Body of pancreas (tissue), 4 donors: ENCODE results near the gene NPHP4. TPM values are rescaled to one million over a fixed set of nuclear protein-coding genes. Genes with fewer than 3 reads are reported as not detected.

ENCODE experiments used
- ATAC-seq: fragments of 150-250 bp; one replicate; pipeline ENCODE4 v1.9.1; 2016
- DNase-seq, 4 donors: peaks; one replicate each; pipeline ENCODE4 v3.0.0-alpha.2; 2019
- H3K27ac ChIP-seq, 4 donors: fragments of 200-600 bp; sonication (generic); 1 replicate in 3 of 4; 2 replicates in 1 of 4; pipeline versions ENCODE4 v1.5.1 to v1.6.1; 2016 to 2019; ENCODE audit warnings: mild to moderate bottlenecking in 1 of 4, mixed read lengths in 1 of 4, moderate library complexity in 1 of 4
- H3K27me3 ChIP-seq, 2 donors: fragments of 200-600 bp; sonication (generic); one replicate each; pipeline ENCODE4 v1.6.0; 2016; ENCODE audit warnings: mild to moderate bottlenecking in 1 of 2
- H3K36me3 ChIP-seq, 2 donors: fragments of 200-600 bp; sonication (generic); replicated peaks in 1 of 2; 2 replicates each; pipeline ENCODE4 v1.5.1; 2016; ENCODE audit warnings: low read depth in 2 of 2; ENCODE audit not compliant: insufficient read depth in 1 of 2
- H3K4me1 ChIP-seq: fragments of 200-600 bp; sonication (generic); one replicate; pipeline ENCODE4 v1.6.0; 2016
- H3K4me3 ChIP-seq, 2 donors: fragments of 200-600 bp; sonication (generic); 1 replicate in 1 of 2; 2 replicates in 1 of 2; pipeline ENCODE4 v1.5.1; 2016 to 2019
- H3K9me3 ChIP-seq, 3 donors: fragments of 200-600 bp; sonication (generic); 1 replicate in 2 of 3; 2 replicates in 1 of 3; pipeline ENCODE4 v1.5.1; 2016
- POLR2A ChIP-seq, 3 donors: fragments of 450-650 bp; IDR thresholded peaks; one replicate each; pipeline ENCODE4 v1.6.1; 2016; ENCODE audit warnings: antibody characterized with exemption in 3 of 3, mild to moderate bottlenecking in 2 of 3
- WGBS, 2 donors: methylation state at CpG; one replicate each; pipeline ENCODE4 v1.1.5; 2017; 5-methylcytosine and 5-hydroxymethylcytosine counted together
- intact Hi-C: fragments of 100-400 bp; cut with DNase I; formaldehyde crosslinking; loops from one replicate; pipeline ENCODE4 v1.15.1; 2023
- total RNA-seq, 2 donors: library from RNA; depleted of rRNA; stranded (reverse); fragments of >200 nt; gene quantifications; one replicate each; pipeline ENCODE4 v1.1.0, GENCODE V29; 2016
- TF ChIP-seq, protein P1 (sequence below), 7 experiments: fragments of 450-650 bp in 4 of 7; fragments of 200-600 bp in 3 of 7; sonication (generic) in 3 of 7; IDR thresholded peaks; one replicate each; pipeline ENCODE4 v1.5.1; 2016 to 2019; ENCODE audit warnings: antibody characterized with exemption in 7 of 7

Gene NPHP4
- total RNA-seq, 2 donors from 2014 or later = 10.4 to 48.5 TPM

DNA sequence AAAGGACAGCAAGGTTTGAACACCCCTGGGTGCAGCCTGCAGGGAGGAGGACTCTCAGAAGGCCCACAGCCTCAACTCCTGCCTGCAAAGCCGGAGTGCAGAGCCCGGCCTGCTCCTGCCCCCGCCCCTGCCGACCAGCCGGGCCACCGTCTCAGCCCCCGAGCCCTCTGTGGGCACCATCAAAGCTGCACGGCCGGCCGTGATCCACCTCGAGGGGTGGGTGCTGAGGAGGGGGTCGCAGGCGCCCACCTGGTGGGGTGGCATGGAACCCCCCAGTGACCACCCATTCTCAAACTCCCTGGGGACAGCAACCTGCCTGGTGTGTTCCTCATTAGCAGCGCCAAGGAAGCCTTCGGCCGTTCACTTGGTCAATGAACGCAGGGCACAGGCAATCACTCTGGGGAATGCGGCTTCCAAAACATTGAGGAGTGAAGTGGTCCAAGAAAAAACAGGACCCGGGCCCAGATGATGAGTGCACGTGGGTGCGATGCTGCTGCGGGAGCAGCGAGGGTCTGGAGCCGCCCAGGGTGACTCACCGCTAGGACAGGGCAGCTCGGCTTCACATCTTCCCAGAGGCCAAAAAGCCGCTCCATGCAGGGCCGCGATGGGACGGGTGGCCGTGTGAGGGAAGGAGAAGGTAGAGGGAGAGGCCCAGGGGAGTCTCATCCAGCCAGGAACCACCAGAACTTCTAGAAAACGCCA lies 157.6 kb downstream of the NPHP4 start:
- DNase-seq = no peak
- intact Hi-C loops = no loop called here
- WGBS, 2 donors = 67 to 73% methylated on average over 4 to 28 of the region's 32 CpGs

DNA sequence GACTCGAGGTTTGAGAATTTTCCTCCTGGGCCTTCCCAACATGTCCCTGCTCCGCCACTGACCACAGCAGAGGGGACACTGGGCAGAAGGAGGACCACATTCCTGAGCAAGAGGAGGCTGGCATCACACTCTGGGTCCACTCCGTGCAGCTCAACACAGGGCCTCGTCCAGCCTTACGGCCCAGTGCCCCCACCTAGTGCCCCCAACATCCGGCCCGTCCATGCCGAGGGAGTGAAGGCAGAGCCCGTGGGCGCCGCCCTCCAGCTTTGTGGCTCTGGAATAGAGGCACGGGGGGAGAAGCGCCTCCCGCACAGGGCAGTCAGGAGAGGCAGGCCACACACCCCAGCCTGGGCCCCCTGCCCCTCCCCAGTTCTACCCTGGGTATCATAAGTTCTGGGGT lies 158.3 kb downstream of the NPHP4 start:
- Histone ChIP-seq H3K9me3 (no peaks in the 10 kb centered on the region), H3K27me3 (no peaks in the 10 kb centered on the region), H3K27ac (no peak overlapping the region), H3K4me3 (no peak overlapping the region), H3K4me1 (peaks cover 14% of the 10 kb centered on the region), H3K36me3 (no peaks in the 10 kb centered on the region)
- intact Hi-C loops = no loop called here
- DNase-seq = no peak
- 73 to 76% methylated on average over 8 to 14 of the region's 14 CpGs for WGBS, 2 donors
- no peak for ATAC-seq
- TF ChIP-seq POLR2A (IDR thresholded peaks at IDR 0.05) = no peak
- TF ChIP-seq, protein P1, sequence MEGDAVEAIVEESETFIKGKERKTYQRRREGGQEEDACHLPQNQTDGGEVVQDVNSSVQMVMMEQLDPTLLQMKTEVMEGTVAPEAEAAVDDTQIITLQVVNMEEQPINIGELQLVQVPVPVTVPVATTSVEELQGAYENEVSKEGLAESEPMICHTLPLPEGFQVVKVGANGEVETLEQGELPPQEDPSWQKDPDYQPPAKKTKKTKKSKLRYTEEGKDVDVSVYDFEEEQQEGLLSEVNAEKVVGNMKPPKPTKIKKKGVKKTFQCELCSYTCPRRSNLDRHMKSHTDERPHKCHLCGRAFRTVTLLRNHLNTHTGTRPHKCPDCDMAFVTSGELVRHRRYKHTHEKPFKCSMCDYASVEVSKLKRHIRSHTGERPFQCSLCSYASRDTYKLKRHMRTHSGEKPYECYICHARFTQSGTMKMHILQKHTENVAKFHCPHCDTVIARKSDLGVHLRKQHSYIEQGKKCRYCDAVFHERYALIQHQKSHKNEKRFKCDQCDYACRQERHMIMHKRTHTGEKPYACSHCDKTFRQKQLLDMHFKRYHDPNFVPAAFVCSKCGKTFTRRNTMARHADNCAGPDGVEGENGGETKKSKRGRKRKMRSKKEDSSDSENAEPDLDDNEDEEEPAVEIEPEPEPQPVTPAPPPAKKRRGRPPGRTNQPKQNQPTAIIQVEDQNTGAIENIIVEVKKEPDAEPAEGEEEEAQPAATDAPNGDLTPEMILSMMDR (IDR thresholded peaks at IDR 0.05) = no peak

More for the DNA sequence above, 157.6 kb downstream of the NPHP4 start:
- H3K4me1 ChIP-seq = peaks cover 14% of the 10 kb centered on the region
- ATAC-seq = no peak
- H3K9me3 ChIP-seq = no peaks in the 10 kb centered on the region
- TF ChIP-seq, protein P1 (IDR thresholded peaks at IDR 0.05) = no peak
- no peak for TF ChIP-seq POLR2A (IDR thresholded peaks at IDR 0.05)
- H3K36me3 ChIP-seq = no peaks in the 10 kb centered on the region
- no peak overlapping the region for H3K27ac ChIP-seq
- no peaks in the 10 kb centered on the region for H3K27me3 ChIP-seq
- H3K4me3 ChIP-seq = no peak overlapping the region

DNA sequence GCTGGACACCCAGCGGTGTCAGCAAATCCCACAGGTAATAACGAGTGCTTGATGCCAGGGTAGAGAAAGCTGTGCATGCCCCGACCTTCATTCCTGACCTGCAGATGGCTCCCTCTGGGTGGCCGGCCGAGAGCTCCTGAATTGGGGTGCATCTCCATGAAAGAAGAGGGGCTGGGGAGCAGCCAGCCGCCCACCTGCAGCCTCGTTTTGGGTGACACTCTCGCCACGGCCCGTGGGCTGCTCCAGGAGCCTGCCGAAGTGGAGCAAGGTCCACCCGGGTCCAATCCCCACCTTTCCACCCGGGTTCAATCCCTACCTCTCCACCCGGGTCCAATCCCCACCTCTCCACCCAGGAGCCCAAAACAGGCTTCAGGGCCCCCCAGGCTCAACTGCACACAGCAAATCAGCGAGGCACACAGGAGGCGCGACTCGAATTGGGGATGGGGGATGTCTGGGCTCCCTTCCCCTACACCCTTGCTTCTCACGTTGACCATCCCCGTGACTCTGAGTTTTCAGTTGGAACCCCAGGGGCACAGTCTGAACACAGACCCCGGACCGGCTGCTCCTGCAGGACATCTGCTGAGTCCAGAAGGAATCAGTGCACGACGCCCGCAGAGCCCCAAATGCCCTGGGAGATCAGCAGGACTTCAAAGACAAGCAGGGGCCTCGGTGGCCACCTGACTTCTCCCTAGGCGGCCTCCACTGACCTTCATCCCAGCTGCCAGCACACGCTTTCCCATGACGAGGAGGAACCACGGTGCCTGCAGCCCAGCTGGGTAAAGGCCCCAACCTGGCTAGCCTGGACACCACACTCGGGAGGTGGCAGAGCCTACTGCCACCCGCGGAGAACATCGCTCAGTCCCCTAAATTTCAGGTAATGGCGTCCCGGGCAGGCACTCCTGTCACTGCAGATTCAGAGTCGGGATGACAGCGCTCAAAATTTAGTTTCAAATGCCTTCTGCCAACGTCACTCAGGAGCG lies 159.0 kb downstream of the NPHP4 start:
- Histone ChIP-seq H3K27ac (no peak overlapping the region), H3K27me3 (no peaks in the 10 kb centered on the region), H3K9me3 (no peaks in the 10 kb centered on the region), H3K4me3 (no peak overlapping the region), H3K4me1 (peaks cover 14% of the 10 kb centered on the region), H3K36me3 (no peaks in the 10 kb centered on the region)
- 67 to 72% methylated on average over 19 to 40 of the region's 40 CpGs for WGBS, 2 donors
- intact Hi-C loops = no loop called here
- DNase-seq (no peak), ATAC-seq (no peak)
- TF ChIP-seq, protein P1 (IDR thresholded peaks at IDR 0.05) = no peak
- TF ChIP-seq POLR2A (IDR thresholded peaks at IDR 0.05) = no peak

DNA sequence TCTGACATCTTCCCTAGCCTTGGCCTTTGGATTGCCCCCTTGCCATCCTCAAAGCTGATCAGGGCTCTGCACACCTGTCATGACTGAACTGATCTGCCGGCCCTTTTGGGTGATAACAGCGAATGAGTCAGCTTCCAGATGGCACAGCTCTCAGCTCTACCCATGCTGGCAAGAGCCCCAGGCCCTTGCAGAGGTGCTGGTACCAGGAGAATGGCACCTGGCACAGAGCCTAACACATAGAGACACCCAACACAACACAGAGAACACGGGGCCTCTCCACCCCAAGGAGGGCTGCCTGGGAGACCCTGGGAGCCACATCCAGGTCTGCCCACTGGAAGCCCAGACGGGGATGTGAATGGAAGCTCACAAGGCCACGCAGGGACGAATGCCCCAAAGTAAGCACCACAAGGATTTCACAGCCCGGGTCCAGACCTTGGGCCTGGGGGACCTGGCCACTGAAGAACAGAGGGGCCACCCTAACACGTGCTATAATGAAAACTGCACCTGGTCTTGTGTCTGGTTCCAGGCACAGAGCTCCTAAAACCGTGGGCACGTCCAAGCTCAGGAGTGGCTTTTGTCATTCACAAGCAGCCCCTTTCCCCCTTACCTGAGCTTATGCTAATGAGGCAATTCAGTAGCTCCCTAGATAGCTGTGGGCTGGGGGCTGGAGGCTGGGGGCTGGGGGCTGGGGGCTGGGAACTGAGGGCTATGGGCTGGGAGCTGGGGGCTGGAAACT lies 160.5 kb downstream of the NPHP4 start:
- H3K27me3 ChIP-seq = no peaks in the 10 kb centered on the region
- no peaks in the 10 kb centered on the region for H3K9me3 ChIP-seq
- intact Hi-C loops = no loop called here
- TF ChIP-seq POLR2A (IDR thresholded peaks at IDR 0.05) = no peak
- TF ChIP-seq, protein P1 (IDR thresholded peaks at IDR 0.05) = no peak
- H3K4me3 ChIP-seq = no peak overlapping the region
- WGBS, 2 donors = 19% methylated on average over 9 to 10 of the region's 10 CpGs
- H3K27ac ChIP-seq = no peak overlapping the region
- H3K36me3 ChIP-seq = no peaks in the 10 kb centered on the region
- peaks cover 14% of the 10 kb centered on the region for H3K4me1 ChIP-seq
- ATAC-seq (peak; percentile 90), DNase-seq (peak; percentile 77 to 93 (median 86))
